Motor neuron (in vitro differentiated cells): Measurements from ENCODE around the gene OLFML1. TPM values are rescaled to one million over a fixed set of nuclear protein-coding genes. Genes with fewer than 3 reads are reported as not detected.
A peak's percentile ranks its signal among the peaks of the same experiment; 100 is the strongest.

ENCODE experiments used
- ATAC-seq, 8 experiments: fragments of 200-7000 bp; cut with Tn5 transposase; replicated peaks in 6 of 8; 2 replicates each; pipeline ENCODE4 v1.8.0; 2021; ENCODE audit warnings: mild to moderate bottlenecking in 8 of 8, moderate library complexity in 8 of 8
- H3K27ac ChIP-seq, 2 donors: fragments of 250-450 bp; sonication (Bioruptor Pico); 2 replicates each; pipeline ENCODE4 v1.9.0; 2021; ENCODE audit warnings: antibody characterized with exemption in 2 of 2, mild to moderate bottlenecking in 2 of 2, moderate library complexity in 1 of 2
- H3K4me1 ChIP-seq, 2 donors: fragments of 250-450 bp; sonication (Bioruptor Pico); replicated peaks in 1 of 2; 2 replicates each; pipeline ENCODE4 v1.6.1; 2021; ENCODE audit warnings: antibody characterized with exemption in 2 of 2, mild to moderate bottlenecking in 2 of 2, moderate library complexity in 1 of 2
- H3K4me3 ChIP-seq, 5 donors: fragments of 250-450 bp; sonication (Bioruptor Pico); 2 replicates each; pipeline ENCODE4 v1.9.0; 2021; ENCODE audit warnings: antibody characterized with exemption in 5 of 5, mild to moderate bottlenecking in 5 of 5, moderate library complexity in 4 of 5
- WGBS, 10 experiments: fragments of 450-650 bp; shearing (Covaris generic); methylation state at CpG; one replicate each; pipeline ENCODE4 v1.0.0; 2022; 5-methylcytosine and 5-hydroxymethylcytosine counted together
- in situ Hi-C, 9 experiments: fragments of 400-800 bp; cut with MboI; loops; one replicate each; pipeline ENCODE4 v1.15.0; 2021; ENCODE audit warnings: low sequenced_read_pairs in 9 of 9, low pct_unique_long_range_greater_than_20kb in 2 of 9; ENCODE audit not compliant: unreplicated experiment in 9 of 9
- total RNA-seq, 8 experiments: library from RNA; unstranded; fragments of 300-600 nt; gene quantifications; 2 replicates each; pipeline versions ENCODE4 v1.2.3 to v1.2.4, GENCODE V29; 2022

Gene OLFML1
- total RNA-seq, 8 experiments from 2014 or later: 0.13 to 91.8 (median 2.1) TPM

DNA sequence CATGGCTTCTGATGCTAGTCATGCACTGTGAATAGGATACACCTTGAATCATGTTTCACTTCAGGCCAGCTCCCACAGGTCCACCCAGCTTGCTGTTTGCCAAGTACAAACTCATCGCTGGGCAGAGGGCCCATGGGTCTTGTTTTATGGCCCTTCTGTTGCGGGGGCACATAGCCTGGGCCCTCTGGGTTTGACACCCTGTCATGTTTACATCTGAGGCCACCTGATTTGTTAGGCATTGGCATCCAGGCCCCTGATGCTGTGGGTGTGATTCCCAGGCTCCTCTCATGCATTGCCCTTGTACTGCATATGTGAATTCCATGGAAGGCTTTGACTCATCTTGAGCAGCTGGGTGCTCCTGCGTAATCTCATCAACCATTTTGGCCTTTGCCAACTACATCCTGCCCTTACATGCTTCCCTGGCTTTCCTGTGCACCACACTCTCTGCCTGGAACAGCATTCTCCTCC, 61.1 kb downstream of the OLFML1 start:
- no peak overlapping the region for H3K27ac ChIP-seq
- H3K4me1 ChIP-seq: peaks cover 0 to 2% of the 10 kb centered on the region in 2 donors
- WGBS, 10 experiments: 40 to 100% (median 50%) methylated on average over 1 to 3 of the region's 3 CpGs; no CpG with 5 or more reads in 5 of the 10 experiments
- H3K4me3 ChIP-seq: no peak overlapping the region
- peak in 3 of 8 experiments; percentile 46 to 55 (median 54) for ATAC-seq
- in situ Hi-C loops: no loop called here

GRCh38 chr11:7547687-7548086, 62.4 kb downstream of the OLFML1 start:
- no peak for ATAC-seq
- H3K4me3 ChIP-seq: no peak overlapping the region
- peaks cover 0 to 2% of the 10 kb centered on the region in 2 donors for H3K4me1 ChIP-seq
- in situ Hi-C loops: no loop called here
- WGBS, 10 experiments: 33 to 100% (median 77%) methylated on average over 1 to 3 of the region's 4 CpGs; no CpG with 5 or more reads in 4 of the 10 experiments
- no peak overlapping the region for H3K27ac ChIP-seq

- peak in 3 of 8 experiments; percentile 71 to 85 (median 78) for ATAC-seq
- Histone ChIP-seq H3K4me3 (no peak overlapping the region), H3K4me1 (peaks cover 0 to 2% of the 10 kb centered on the region in 2 donors), H3K27ac (no peak overlapping the region)
- in situ Hi-C loops: no loop called here
- 30 to 100% (median 90%) methylated on average over 1 to 6 of the region's 7 CpGs; no CpG with 5 or more reads in 2 of the 10 experiments for WGBS, 10 experiments
These were observed 63.5 kb downstream of the OLFML1 start for GRCh38 chr11:7548659-7549274.

DNA sequence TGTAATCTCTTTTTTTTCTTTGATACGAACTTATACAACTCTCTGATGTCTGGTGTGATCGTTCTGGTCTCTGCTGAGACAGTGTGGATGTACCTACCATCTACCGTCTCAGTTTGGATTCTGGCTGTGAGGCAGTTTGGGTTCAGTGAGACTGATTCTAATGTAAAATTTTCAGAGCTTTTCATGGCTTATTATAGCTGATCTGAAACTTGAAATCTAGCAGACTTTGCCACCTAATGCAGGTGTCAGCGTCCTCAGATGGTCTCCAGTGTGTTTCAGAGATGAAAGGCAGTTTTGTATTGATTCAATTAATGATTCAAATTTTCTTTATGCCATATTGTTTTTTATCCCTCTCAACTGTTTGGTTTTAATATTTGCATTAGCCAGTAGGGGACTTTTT, 64.4 kb downstream of the OLFML1 start:
- Histone ChIP-seq H3K4me1 (peaks cover 0 to 2% of the 10 kb centered on the region in 2 donors), H3K27ac (no peak overlapping the region), H3K4me3 (no peak overlapping the region)
- 40 to 100% (median 68%) methylated on average over 2 to 4 of the region's 4 CpGs for WGBS, 10 experiments
- in situ Hi-C loops: loop anchor here in 2 of 9 experiments (25.0 kb wide), 1 partner anchor 113 kb away; the partner anchor contains the start of gene CYB5R2 (in 2 of the 2)
- no peak for ATAC-seq

DNA sequence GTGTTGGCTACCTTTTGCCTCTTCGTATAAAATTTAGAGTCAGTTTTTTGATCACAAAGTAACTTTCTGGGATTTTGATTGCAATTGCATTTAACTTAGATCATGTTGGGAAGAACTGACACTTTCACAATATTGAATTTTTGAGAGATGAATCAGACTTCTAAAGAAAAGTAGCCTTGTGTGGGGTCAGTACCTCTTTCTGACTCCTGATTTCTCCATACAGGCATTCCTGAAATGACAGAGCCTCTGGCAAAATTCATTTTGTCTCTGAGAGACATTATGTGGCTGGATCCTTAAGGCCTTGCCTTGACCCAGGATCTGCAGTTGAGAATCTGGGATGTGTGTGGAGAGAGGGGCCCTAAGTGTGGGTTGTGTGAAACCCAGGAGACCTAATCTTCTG, 66.3 kb downstream of the OLFML1 start:
- Histone ChIP-seq H3K4me1 (no peaks in the 10 kb centered on the region), H3K4me3 (no peak overlapping the region), H3K27ac (no peak overlapping the region)
- ATAC-seq: peak in 1 of 8 experiments; percentile 11
- in situ Hi-C loops: loop anchor here in 2 of 9 experiments (25.0 kb wide), 1 partner anchor 111 kb away; the partner anchor contains the start of gene CYB5R2 (in 2 of the 2)
- 0 to 100% (median 83%) methylated on average over 1 of the region's 1 CpG; no CpG with 5 or more reads in 1 of the 10 experiments for WGBS, 10 experiments

DNA sequence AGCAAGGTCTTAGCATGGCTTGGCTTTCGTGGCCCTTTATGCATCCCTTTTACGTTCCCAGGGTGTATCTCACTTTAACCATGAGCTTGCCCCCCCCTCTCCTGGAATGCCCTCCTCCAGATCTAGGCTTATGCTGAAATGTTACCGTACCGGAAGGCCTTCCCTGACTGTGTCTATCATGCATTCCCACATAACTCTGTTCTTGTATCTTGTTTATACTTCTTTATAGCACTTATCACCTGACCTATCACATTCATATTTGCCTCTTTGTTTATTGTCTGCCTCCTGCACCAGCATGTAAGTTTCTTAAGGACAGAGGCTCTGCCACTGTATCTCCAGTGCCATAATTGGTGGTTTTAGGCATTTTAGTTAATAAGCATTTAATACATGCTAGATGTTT, 67.4 kb downstream of the OLFML1 start:
- H3K4me1 ChIP-seq: no peaks in the 10 kb centered on the region
- H3K27ac ChIP-seq: no peak overlapping the region
- in situ Hi-C loops: loop anchor here in 2 of 9 experiments (25.0 kb wide), 1 partner anchor 110 kb away; the partner anchor contains the start of gene CYB5R2 (in 2 of the 2)
- 83 to 100% (median 93%) methylated on average over 2 to 4 of the region's 4 CpGs; no CpG with 5 or more reads in 4 of the 10 experiments for WGBS, 10 experiments
- no peak overlapping the region for H3K4me3 ChIP-seq
- ATAC-seq: no peak

DNA sequence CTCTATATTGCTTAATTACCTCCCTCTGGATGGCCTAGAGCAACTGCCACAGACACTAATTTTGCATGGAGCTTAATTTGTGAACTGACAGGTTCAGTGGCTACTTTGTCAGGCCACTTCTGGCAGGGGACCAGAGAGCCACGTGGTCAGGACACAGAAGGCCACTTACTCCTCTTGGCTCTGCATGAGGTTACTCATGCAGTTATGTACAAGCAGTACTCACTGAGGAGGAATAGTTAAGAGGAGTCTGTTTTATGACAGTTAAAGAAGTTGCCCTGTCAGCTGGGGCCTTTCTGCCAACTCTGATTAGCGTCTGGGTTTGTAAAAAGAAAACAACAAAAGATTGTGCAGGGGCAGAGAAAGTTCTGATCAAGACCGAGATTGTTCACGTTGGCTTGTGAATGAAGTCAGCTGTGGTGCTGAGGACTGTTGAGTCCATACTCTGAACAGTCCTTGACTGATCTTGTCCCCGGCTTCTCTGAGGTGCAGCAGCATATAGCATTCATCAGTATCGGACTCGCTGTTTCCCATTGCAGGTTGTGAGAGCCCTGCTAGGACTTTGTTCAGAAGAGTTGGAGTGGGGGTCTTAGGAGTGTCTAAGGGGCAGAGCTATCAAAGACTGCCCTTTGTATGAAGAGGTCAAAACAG, 69.9 kb downstream of the OLFML1 start:
- in situ Hi-C loops: loop anchor here in 2 of 9 experiments (25.0 kb wide), 1 partner anchor 107 kb away; the partner anchor contains the start of gene CYB5R2 (in 2 of the 2)
- Histone ChIP-seq H3K4me1 (no peaks in the 10 kb centered on the region), H3K4me3 (no peak overlapping the region), H3K27ac (no peak overlapping the region)
- ATAC-seq: peak in 3 of 8 experiments; percentile 41 to 80 (median 59)
- 0 to 85% (median 74%) methylated on average over 1 to 6 of the region's 7 CpGs; no CpG with 5 or more reads in 2 of the 10 experiments for WGBS, 10 experiments

- in situ Hi-C loops: loop anchor here in 2 of 9 experiments (25.0 kb wide), 1 partner anchor 104 kb away; the partner anchor contains the start of gene CYB5R2 (in 2 of the 2)
- no peak overlapping the region for H3K27ac ChIP-seq
These were observed 72.7 kb downstream of the OLFML1 start for GRCh38 chr11:7558046-7558445.

DNA sequence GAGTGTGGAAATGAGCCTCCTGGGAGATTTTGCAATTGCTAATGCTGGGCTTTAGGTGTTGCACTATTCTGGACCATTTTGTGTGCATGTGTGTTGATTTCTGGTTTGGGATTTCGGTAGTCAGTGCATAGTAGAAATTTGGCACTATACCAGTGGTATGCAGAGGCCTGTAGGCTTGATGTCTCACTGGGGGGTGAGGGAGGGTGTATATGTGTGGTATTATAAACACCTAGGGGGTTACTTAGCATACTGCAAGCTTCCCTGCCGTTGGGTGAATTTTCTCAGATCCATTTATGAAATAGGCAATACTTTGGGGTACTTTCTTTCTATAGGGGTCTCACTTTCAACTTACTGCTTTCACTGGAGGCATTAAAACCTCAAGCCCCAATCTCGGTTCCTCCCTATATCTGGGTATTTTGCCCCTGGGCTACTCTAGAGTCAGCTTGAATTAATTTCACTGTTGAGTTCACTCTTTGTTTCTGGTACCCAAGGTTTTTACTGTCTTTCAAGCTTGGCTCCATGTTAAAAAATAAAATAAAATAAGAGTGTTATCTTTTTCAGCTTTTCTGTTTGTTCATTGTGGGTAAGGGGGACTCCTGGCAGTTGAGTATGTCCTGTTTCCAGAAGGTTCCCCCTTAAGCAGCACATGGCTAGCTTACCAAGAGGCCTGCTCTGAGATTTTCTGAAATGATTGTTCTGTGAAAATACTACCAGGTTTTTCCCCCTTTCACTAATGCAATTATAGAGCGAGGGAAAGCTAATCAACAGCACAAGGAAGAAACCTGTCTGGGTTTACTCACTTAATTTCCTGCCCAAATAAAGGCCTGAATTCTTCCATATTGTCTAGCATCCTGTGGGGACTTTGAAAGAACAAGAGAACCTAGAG, 74.3 kb downstream of the OLFML1 start:
- in situ Hi-C loops: loop anchor here in 2 of 9 experiments (25.0 kb wide), 1 partner anchor 103 kb away; the partner anchor contains the start of gene CYB5R2 (in 2 of the 2)
- peak in 3 of 8 experiments; percentile 61 to 80 (median 74) for ATAC-seq
- no peak overlapping the region for H3K4me3 ChIP-seq
- H3K27ac ChIP-seq: no peak overlapping the region
- WGBS, 10 experiments: 7 to 83% (median 70%) methylated on average over 1 to 4 of the region's 4 CpGs; no CpG with 5 or more reads in 2 of the 10 experiments
- no peaks in the 10 kb centered on the region for H3K4me1 ChIP-seq

More at GRCh38 chr11:7558046-7558445, 72.7 kb downstream of the OLFML1 start:
- no peak for ATAC-seq
- no peaks in the 10 kb centered on the region for H3K4me1 ChIP-seq
- no peak overlapping the region for H3K4me3 ChIP-seq

Other genes with a start within 250 kb of the OLFML1 start
- 10 to 100 TPM in 1 of 8 experiments, 1 to 10 TPM in 4, under 1 TPM in 3; 0.09 to 23.0 (median 5.2) TPM for gene SYT9, start 233.6 kb upstream of the OLFML1 start, total RNA-seq
- gene PPFIBP2, start 28.5 kb downstream of the OLFML1 start, total RNA-seq: 100 to 1,000 TPM in 1 of 8 experiments, 10 to 100 TPM in 3, 1 to 10 TPM in 3, under 1 TPM in 1; 0.92 to 132 (median 10.5) TPM
- gene CYB5R2, start 188.0 kb downstream of the OLFML1 start, total RNA-seq: 10 to 100 TPM in 3 of 8 experiments, 1 to 10 TPM in 3, under 1 TPM in 2; 0.54 to 16.3 (median 3.1) TPM
- under 1 TPM in 2 of 8 experiments, not detected in 6; 0.56 to 0.58 TPM for gene OVCH2, start 221.0 kb downstream of the OLFML1 start, total RNA-seq